ENCODE results near the gene PAPLN.

Gene PAPLN

GRCh38 chr14:73253721-73254120 lies 16.4 kb downstream of the PAPLN start:
- Histone ChIP-seq H3K9me3 (ENCODE audit: control insufficient read depth, insufficient read depth, low read length) (no peaks in the 10 kb centered on the region), H3K27me3 (ENCODE audit: control insufficient read depth, insufficient read depth, low read length) (no peaks in the 10 kb centered on the region), H3K9ac (ENCODE audit: low read depth, low read length) (no peak overlapping the region), H3K4me3 (ENCODE audit: low read depth, low read length) (no peak overlapping the region), H3K36me3 (ENCODE audit: control insufficient read depth, insufficient read depth, low read length) (peaks cover 11% of the 10 kb centered on the region; the same call in 1 of the 2 replicates), H3K27ac (ENCODE audit: low read depth, low read length) (no peak overlapping the region), H3K4me1 (ENCODE audit: control insufficient read depth, insufficient read depth, low read length) (no peaks in the 10 kb centered on the region)

- no peak overlapping the region for H3K27ac ChIP-seq (ENCODE audit: low read depth, low read length)
- H3K4me1 ChIP-seq (ENCODE audit: control insufficient read depth, insufficient read depth, low read length), result no peaks in the 10 kb centered on the region
Observed at GRCh38 chr14:73254247-73255004, 17.1 kb downstream of the PAPLN start.

GRCh38 chr14:73255005-73255400 lies 17.7 kb downstream of the PAPLN start:
- no peak overlapping the region for H3K9ac ChIP-seq (ENCODE audit: low read depth, low read length)
- H3K9me3 ChIP-seq (ENCODE audit: control insufficient read depth, insufficient read depth, low read length), result no peaks in the 10 kb centered on the region
- H3K27me3 ChIP-seq (ENCODE audit: control insufficient read depth, insufficient read depth, low read length), result no peaks in the 10 kb centered on the region
- H3K4me3 ChIP-seq (ENCODE audit: low read depth, low read length), result no peak overlapping the region
- no peak overlapping the region for H3K27ac ChIP-seq (ENCODE audit: low read depth, low read length)
- peaks cover 18% of the 10 kb centered on the region; the same call in 1 of the 2 replicates for H3K36me3 ChIP-seq (ENCODE audit: control insufficient read depth, insufficient read depth, low read length)
- H3K4me1 ChIP-seq (ENCODE audit: control insufficient read depth, insufficient read depth, low read length), result no peaks in the 10 kb centered on the region

More at GRCh38 chr14:73254247-73255004, 17.1 kb downstream of the PAPLN start:
- H3K4me3 ChIP-seq (ENCODE audit: low read depth, low read length), result no peak overlapping the region
- no peaks in the 10 kb centered on the region for H3K9me3 ChIP-seq (ENCODE audit: control insufficient read depth, insufficient read depth, low read length)
- H3K27me3 ChIP-seq (ENCODE audit: control insufficient read depth, insufficient read depth, low read length), result no peaks in the 10 kb centered on the region
- H3K36me3 ChIP-seq (ENCODE audit: control insufficient read depth, insufficient read depth, low read length), result peaks cover 18% of the 10 kb centered on the region; the same call in 1 of the 2 replicates
- H3K9ac ChIP-seq (ENCODE audit: low read depth, low read length), result no peak overlapping the region

- H3K4me1 ChIP-seq (ENCODE audit: control insufficient read depth, insufficient read depth, low read length), result no peaks in the 10 kb centered on the region
- no peaks in the 10 kb centered on the region for H3K27me3 ChIP-seq (ENCODE audit: control insufficient read depth, insufficient read depth, low read length)
- no peak overlapping the region for H3K4me3 ChIP-seq (ENCODE audit: low read depth, low read length)
- H3K36me3 ChIP-seq (ENCODE audit: control insufficient read depth, insufficient read depth, low read length), result peaks cover 12% of the 10 kb centered on the region; the same call in 1 of the 2 replicates
- no peaks in the 10 kb centered on the region for H3K9me3 ChIP-seq (ENCODE audit: control insufficient read depth, insufficient read depth, low read length)
- H3K27ac ChIP-seq (ENCODE audit: low read depth, low read length), result no peak overlapping the region
- H3K9ac ChIP-seq (ENCODE audit: low read depth, low read length), result no peak overlapping the region
Observed at GRCh38 chr14:73255693-73256225, 18.5 kb downstream of the PAPLN start.

GRCh38 chr14:73258076-73258475 lies 20.8 kb downstream of the PAPLN start:
- Histone ChIP-seq H3K27ac (ENCODE audit: low read depth, low read length) (no peak overlapping the region), H3K27me3 (ENCODE audit: control insufficient read depth, insufficient read depth, low read length) (no peaks in the 10 kb centered on the region), H3K9me3 (ENCODE audit: control insufficient read depth, insufficient read depth, low read length) (no peaks in the 10 kb centered on the region), H3K4me1 (ENCODE audit: control insufficient read depth, insufficient read depth, low read length) (no peaks in the 10 kb centered on the region), H3K4me3 (ENCODE audit: low read depth, low read length) (no peak overlapping the region), H3K36me3 (ENCODE audit: control insufficient read depth, insufficient read depth, low read length) (peaks cover 13% of the 10 kb centered on the region; the same call in 1 of the 2 replicates), H3K9ac (ENCODE audit: low read depth, low read length) (no peak overlapping the region)

GRCh38 chr14:73258845-73259611 lies 21.7 kb downstream of the PAPLN start:
- H3K9ac ChIP-seq (ENCODE audit: low read depth, low read length), result no peak overlapping the region
- H3K9me3 ChIP-seq (ENCODE audit: control insufficient read depth, insufficient read depth, low read length), result no peaks in the 10 kb centered on the region
- no peak overlapping the region for H3K4me3 ChIP-seq (ENCODE audit: low read depth, low read length)
- H3K4me1 ChIP-seq (ENCODE audit: control insufficient read depth, insufficient read depth, low read length), result no peaks in the 10 kb centered on the region
- no peaks in the 10 kb centered on the region for H3K27me3 ChIP-seq (ENCODE audit: control insufficient read depth, insufficient read depth, low read length)
- H3K27ac ChIP-seq (ENCODE audit: low read depth, low read length), result no peak overlapping the region
- peaks cover 18% of the 10 kb centered on the region; the same call in 1 of the 2 replicates for H3K36me3 ChIP-seq (ENCODE audit: control insufficient read depth, insufficient read depth, low read length)

GRCh38 chr14:73259837-73260236 lies 22.5 kb downstream of the PAPLN start:
- H3K27ac ChIP-seq (ENCODE audit: low read depth, low read length), result no peak overlapping the region
- peaks cover 23% of the 10 kb centered on the region; the same call in 1 of the 2 replicates for H3K36me3 ChIP-seq (ENCODE audit: control insufficient read depth, insufficient read depth, low read length)
- H3K27me3 ChIP-seq (ENCODE audit: control insufficient read depth, insufficient read depth, low read length), result no peaks in the 10 kb centered on the region
- no peak overlapping the region for H3K9ac ChIP-seq (ENCODE audit: low read depth, low read length)
- no peak overlapping the region for H3K4me3 ChIP-seq (ENCODE audit: low read depth, low read length)
- H3K4me1 ChIP-seq (ENCODE audit: control insufficient read depth, insufficient read depth, low read length), result no peaks in the 10 kb centered on the region
- H3K9me3 ChIP-seq (ENCODE audit: control insufficient read depth, insufficient read depth, low read length), result no peaks in the 10 kb centered on the region

- Histone ChIP-seq H3K4me3 (ENCODE audit: low read depth, low read length) (no peak overlapping the region), H3K27me3 (ENCODE audit: control insufficient read depth, insufficient read depth, low read length) (no peaks in the 10 kb centered on the region), H3K4me1 (ENCODE audit: control insufficient read depth, insufficient read depth, low read length) (no peaks in the 10 kb centered on the region), H3K9ac (ENCODE audit: low read depth, low read length) (no peak overlapping the region), H3K27ac (ENCODE audit: low read depth, low read length) (no peak overlapping the region), H3K9me3 (ENCODE audit: control insufficient read depth, insufficient read depth, low read length) (no peaks in the 10 kb centered on the region), H3K36me3 (ENCODE audit: control insufficient read depth, insufficient read depth, low read length) (peaks cover 26% of the 10 kb centered on the region)
Observed at GRCh38 chr14:73260574-73260973, 23.3 kb downstream of the PAPLN start.

GRCh38 chr14:73261075-73261474 lies 23.8 kb downstream of the PAPLN start:
- Histone ChIP-seq H3K36me3 (ENCODE audit: control insufficient read depth, insufficient read depth, low read length) (peaks cover 26% of the 10 kb centered on the region), H3K27ac (ENCODE audit: low read depth, low read length) (no peak overlapping the region), H3K4me1 (ENCODE audit: control insufficient read depth, insufficient read depth, low read length) (no peaks in the 10 kb centered on the region), H3K9me3 (ENCODE audit: control insufficient read depth, insufficient read depth, low read length) (no peaks in the 10 kb centered on the region), H3K9ac (ENCODE audit: low read depth, low read length) (no peak overlapping the region), H3K4me3 (ENCODE audit: low read depth, low read length) (no peak overlapping the region), H3K27me3 (ENCODE audit: control insufficient read depth, insufficient read depth, low read length) (no peaks in the 10 kb centered on the region)

GRCh38 chr14:73261520-73262426 lies 24.5 kb downstream of the PAPLN start:
- Histone ChIP-seq H3K27me3 (ENCODE audit: control insufficient read depth, insufficient read depth, low read length) (no peaks in the 10 kb centered on the region), H3K9me3 (ENCODE audit: control insufficient read depth, insufficient read depth, low read length) (no peaks in the 10 kb centered on the region), H3K9ac (ENCODE audit: low read depth, low read length) (no peak overlapping the region), H3K27ac (ENCODE audit: low read depth, low read length) (no peak overlapping the region), H3K4me3 (ENCODE audit: low read depth, low read length) (no peak overlapping the region), H3K36me3 (ENCODE audit: control insufficient read depth, insufficient read depth, low read length) (peaks cover 29% of the 10 kb centered on the region), H3K4me1 (ENCODE audit: control insufficient read depth, insufficient read depth, low read length) (no peaks in the 10 kb centered on the region)

Measured in HUES48 (cell line).